H1 (cell line): ENCODE data around the gene NOX5. TPM values are rescaled to one million over a fixed set of nuclear protein-coding genes. Genes with fewer than 3 reads are reported as not detected.

Source experiments
- CTCF ChIA-PET: fragments of 300-600 bp; sonication (Branson Sonifier 250); formaldehyde crosslinking; loops from one replicate; lab custom pipeline; 2021; ENCODE audit not compliant: partially characterized antibody; lab: Charles Lee
- POLR2A ChIA-PET: fragments of 300-600 bp; sonication (Branson Sonifier 250); formaldehyde crosslinking; loops from one replicate; lab custom pipeline; 2021; ENCODE audit warnings: inconsistent platforms; ENCODE audit not compliant: partially characterized antibody; lab: Charles Lee
- DNase-seq, 2 experiments: peaks; one replicate each; pipeline versions ENCODE4 v3.0.0 to v3.0.0-alpha.2; 2010 to 2022; ENCODE audit warnings: low spot score in 2 of 2, low read depth in 1 of 2, mixed read lengths in 1 of 2
- FAIRE-seq: peaks from 2 replicates; lab custom pipeline; 2011; peaks lifted over from hg19 to GRCh38; lab: Jason Lieb, UNC
- H2AFZ ChIP-seq: 2 replicates; pipeline ENCODE4 v1.8.1; 2012; ENCODE audit warnings: low read length, inconsistent platforms
- H2AK5ac ChIP-seq: 2 replicates; pipeline ENCODE4 v1.6.1; 2013; ENCODE audit warnings: low read depth, low read length
- H2BK120ac ChIP-seq: replicated peaks from 2 replicates; pipeline ENCODE3; 2013; ENCODE audit warnings: low read depth, low read length, inconsistent platforms
- H2BK12ac ChIP-seq: 2 replicates; pipeline ENCODE4 v1.6.1; 2013; ENCODE audit warnings: low read depth, low read length
- H2BK15ac ChIP-seq: 2 replicates; pipeline ENCODE4 v1.6.1; 2013; ENCODE audit warnings: low read length
- H2BK20ac ChIP-seq: 2 replicates; pipeline ENCODE4 v1.6.1; 2013; ENCODE audit warnings: low read length
- H2BK5ac ChIP-seq: 2 replicates; pipeline ENCODE4 v1.6.1; 2013; ENCODE audit warnings: low read depth, low read length
- H3K14ac ChIP-seq: 2 replicates; pipeline ENCODE4 v1.6.1; 2013; ENCODE audit warnings: inconsistent platforms; ENCODE audit not compliant: insufficient read length
- H3K18ac ChIP-seq: 2 replicates; pipeline ENCODE4 v1.6.1; 2013; ENCODE audit warnings: low read length; ENCODE audit errors: extremely low read depth
- H3K23ac ChIP-seq: 2 replicates; pipeline ENCODE4 v1.6.1; 2013; ENCODE audit warnings: inconsistent platforms; ENCODE audit not compliant: insufficient read length
- H3K23me2 ChIP-seq: 2 replicates; pipeline ENCODE4 v1.6.1; 2013; ENCODE audit warnings: low read depth, low read length
- H3K27ac ChIP-seq: 2 replicates; pipeline ENCODE4 v1.6.1; 2011; ENCODE audit warnings: low read depth, low read length, inconsistent platforms
- H3K27me3 ChIP-seq, 4 experiments: replicated peaks in 1 of 4; 1 replicate in 1 of 4; 2 replicates in 3 of 4; pipeline versions ENCODE4 v1.6.1 to v1.8.1; 2011 to 2013; ENCODE audit warnings: low read length in 3 of 4, mild to moderate bottlenecking in 3 of 4, inconsistent platforms in 2 of 4, mixed read lengths in 2 of 4, moderate library complexity in 1 of 4; ENCODE audit not compliant: control insufficient read depth in 3 of 4, insufficient read depth in 3 of 4; ENCODE audit errors: extremely low read depth in 1 of 4
- H3K36me3 ChIP-seq, 4 experiments: 2 replicates each; pipeline versions ENCODE4 v1.6.1 to v1.8.1; 2011 to 2013; ENCODE audit warnings: mild to moderate bottlenecking in 4 of 4, low read length in 3 of 4, moderate library complexity in 2 of 4, control low read depth in 1 of 4, inconsistent platforms in 1 of 4; ENCODE audit not compliant: insufficient read depth in 4 of 4, control insufficient read depth in 2 of 4
- H3K4ac ChIP-seq: replicated peaks from 2 replicates; pipeline ENCODE3; 2013; ENCODE audit warnings: low read length, low read depth, mixed read lengths, inconsistent platforms; ENCODE audit not compliant: insufficient read length
- H3K4me1 ChIP-seq, 4 experiments: replicated peaks in 1 of 4; 1 replicate in 1 of 4; 2 replicates in 3 of 4; pipeline versions ENCODE4 v1.6.1 to v1.8.1; 2011 to 2013; ENCODE audit warnings: low read length in 3 of 4, inconsistent platforms in 2 of 4, mixed read lengths in 1 of 4; ENCODE audit not compliant: insufficient read depth in 4 of 4, control insufficient read depth in 3 of 4
- H3K4me2 ChIP-seq, 2 experiments: 2 replicates each; pipeline versions ENCODE4 v1.6.1 to v1.8.1; 2011 to 2013; ENCODE audit warnings: low read depth in 2 of 2, low read length in 2 of 2, control low read depth in 1 of 2, inconsistent platforms in 1 of 2, mild to moderate bottlenecking in 1 of 2; ENCODE audit not compliant: insufficient read depth in 1 of 2
- H3K4me3 ChIP-seq, 4 experiments: fragments of 200-600, 300-600 bp in 1 of 4; sonication (generic), shearing (Covaris generic), sonication (Bioruptor Twin) in 1 of 4; 2 replicates each; pipeline versions ENCODE4 v1.5.1 to v1.8.1; 2011 to 2016; ENCODE audit warnings: low read length in 4 of 4, low read depth in 3 of 4, control low read depth in 2 of 4, inconsistent platforms in 2 of 4, mild to moderate bottlenecking in 2 of 4, mixed read lengths in 1 of 4, moderate library complexity in 1 of 4; ENCODE audit not compliant: insufficient read depth in 2 of 4; ENCODE audit errors: extremely low read depth in 1 of 4
- H3K56ac ChIP-seq: replicated peaks from 2 replicates; pipeline ENCODE3; 2013; ENCODE audit warnings: low read depth, mild to moderate bottlenecking, mixed read lengths, low read length, inconsistent platforms; ENCODE audit not compliant: insufficient read length
- H3K79me1 ChIP-seq: 2 replicates; pipeline ENCODE4 v1.6.1; 2013; ENCODE audit warnings: low read depth, low read length, control low read depth
- H3K79me2 ChIP-seq, 2 experiments: 2 replicates each; pipeline versions ENCODE4 v1.6.1 to v1.8.1; 2012 to 2013; ENCODE audit warnings: low read length in 2 of 2, mild to moderate bottlenecking in 2 of 2, inconsistent platforms in 1 of 2; ENCODE audit not compliant: insufficient read depth in 2 of 2, control insufficient read depth in 1 of 2
- H3K9ac ChIP-seq, 4 experiments: replicated peaks in 1 of 4; 1 replicate in 1 of 4; 2 replicates in 3 of 4; pipeline versions ENCODE4 v1.6.1 to v1.8.1; 2011 to 2013; ENCODE audit warnings: low read depth in 3 of 4, low read length in 3 of 4, control low read depth in 2 of 4, mild to moderate bottlenecking in 2 of 4, moderate library complexity in 2 of 4, inconsistent platforms in 1 of 4; ENCODE audit errors: extremely low read depth in 1 of 4
- H3K9me3 ChIP-seq, 2 experiments: 2 replicates each; pipeline versions ENCODE4 v1.6.1 to v1.8.1; 2012 to 2013; ENCODE audit warnings: mild to moderate bottlenecking in 2 of 2, moderate library complexity in 2 of 2, control low read depth in 1 of 2, inconsistent platforms in 1 of 2, low read depth in 1 of 2, low read length in 1 of 2, mixed read lengths in 1 of 2; ENCODE audit not compliant: insufficient read depth in 2 of 2
- H4K20me1 ChIP-seq, 2 experiments: replicated peaks in 1 of 2; 2 replicates each; pipeline versions ENCODE3 to v1.8.1; 2011 to 2013; ENCODE audit warnings: inconsistent platforms in 2 of 2, low read length in 2 of 2, mild to moderate bottlenecking in 1 of 2; ENCODE audit not compliant: insufficient read depth in 2 of 2, control insufficient read depth in 1 of 2
- H4K5ac ChIP-seq: 2 replicates; pipeline ENCODE4 v1.6.1; 2013; ENCODE audit warnings: low read length, low read depth, mixed read lengths, inconsistent platforms; ENCODE audit not compliant: insufficient read length
- H4K8ac ChIP-seq: 2 replicates; pipeline ENCODE4 v1.8.0; 2013; ENCODE audit warnings: mild to moderate bottlenecking, moderate library complexity, low read length, inconsistent platforms; ENCODE audit not compliant: insufficient read depth; ENCODE audit errors: extremely low read depth
- H4K91ac ChIP-seq: replicated peaks from 2 replicates; pipeline ENCODE3; 2013; ENCODE audit warnings: low read length, mixed read lengths, inconsistent platforms; ENCODE audit not compliant: insufficient read length
- HDAC2 ChIP-seq, 2 experiments: fragments of 300-600 bp in 1 of 2; sonication (generic) in 1 of 2; IDR thresholded peaks; 2 replicates each; pipeline ENCODE4 v1.6.1; 2011 to 2012; ENCODE audit warnings: low read depth in 2 of 2, low read length in 2 of 2, mild to moderate bottlenecking in 2 of 2, moderate library complexity in 2 of 2, borderline replicate concordance in 1 of 2, inconsistent platforms in 1 of 2
- JUND ChIP-seq: IDR thresholded peaks from 2 replicates; pipeline ENCODE4 v1.6.1; 2011; ENCODE audit warnings: mild to moderate bottlenecking, improper control_type of control experiment, low read length
- KDM5A ChIP-seq: fragments of 200-600 bp; IDR thresholded peaks from 2 replicates; pipeline ENCODE4 v1.7.1; 2012; ENCODE audit warnings: mild to moderate bottlenecking, low read length, inconsistent platforms, mixed read lengths
- POLR2A ChIP-seq, 2 experiments: IDR thresholded peaks; 1 replicate in 1 of 2; 2 replicates in 1 of 2; pipeline ENCODE4 v1.6.1; 2011; ENCODE audit warnings: low read depth in 2 of 2, low read length in 2 of 2, mild to moderate bottlenecking in 2 of 2; ENCODE audit errors: control extremely low read depth in 1 of 2
- POU5F1 ChIP-seq: IDR thresholded peaks from 2 replicates; pipeline ENCODE4 v1.6.1; 2011; ENCODE audit warnings: low read depth, mild to moderate bottlenecking, low read length, moderate library complexity
- SAP30 ChIP-seq: fragments of 300-600 bp; sonication (generic); IDR thresholded peaks from 2 replicates; pipeline ENCODE4 v1.7.1; 2012; ENCODE audit warnings: low read length, moderate library complexity, mild to moderate bottlenecking, inconsistent platforms; ENCODE audit not compliant: insufficient read depth, insufficient replicate concordance
- SP4 ChIP-seq: IDR thresholded peaks from 2 replicates; pipeline ENCODE4 v1.6.1; 2012; ENCODE audit warnings: low read length, inconsistent platforms
- TAF1 ChIP-seq: IDR thresholded peaks from 2 replicates; pipeline ENCODE4 v1.6.1; 2011; ENCODE audit warnings: mild to moderate bottlenecking, low read depth, low read length
- WGBS, 2 experiments: shearing (Covaris generic) in 1 of 2; methylation state at CpG; one replicate each; pipeline versions ENCODE4 v1.1.6 to v1.1.7; 2013 to 2015; ENCODE audit warnings: low lambda C conversion rate in 2 of 2, mixed read lengths in 2 of 2, inconsistent platforms in 1 of 2, low coverage in 1 of 2, missing lambda C conversion rate in 1 of 2; ENCODE audit not compliant: insufficient replicate concordance in 2 of 2, insufficient coverage in 1 of 2, insufficient read length in 1 of 2; ENCODE audit errors: extremely low coverage in 1 of 2, missing lambda C conversion rate in 1 of 2; 5-methylcytosine and 5-hydroxymethylcytosine counted together
- polyA plus RNA-seq, 7 experiments: library from polyadenylated mRNA; depleted of rRNA in 3 of 7; stranded (reverse) in 5 of 7; unstranded in 2 of 7; fragments of >200 nt in 5 of 7; fragments of 200-250 nt in 2 of 7; gene quantifications; 1 replicate in 5 of 7; 2 replicates in 1 of 7; 4 replicates in 1 of 7; pipeline versions ENCODE4 v1.2.1 to v1.2.3, GENCODE V29; 2011 to 2013; ENCODE audit warnings: missing spikeins in 2 of 7, mixed read lengths in 2 of 7
- total RNA-seq: library from RNA; stranded (reverse); fragmentation: NEBNext Ultra II Directional; extraction: Animal tissue kit (Norgen Biotek cat#: 25700); gene quantifications from 2 replicates; pipeline ENCODE4 v1.2.1, GENCODE V29; 2021

Gene NOX5
- total and polyA plus RNA-seq, 2 of the 8 experiments (the other 6 are each of a cell fraction or from before 2014, with no cell fraction given), result under 0.01 TPM; not detected in 1

GRCh38 chr15:69018951-69019350 is 4.5 kb downstream of the NOX5 start:
- Histone ChIP-seq H3K4ac (no peak overlapping the region), H3K27ac (no peak overlapping the region), H2AK5ac (no peak overlapping the region), H2AFZ (no peak overlapping the region), H3K14ac (no peak overlapping the region), H3K18ac (no peak overlapping the region), H3K79me1 (no peaks in the 10 kb centered on the region), H3K23me2 (no peaks in the 10 kb centered on the region), H4K20me1 (no peaks in the 10 kb centered on the region), H3K79me2 (no peaks in the 10 kb centered on the region), H4K8ac (no peak overlapping the region), H2BK20ac (no peak overlapping the region), H3K4me3 (no peak overlapping the region), H3K56ac (no peak overlapping the region), H3K23ac (no peak overlapping the region), H3K36me3 (no peaks in the 10 kb centered on the region), H4K5ac (no peak overlapping the region), H4K91ac (no peak overlapping the region), H2BK15ac (no peak overlapping the region), H2BK12ac (no peak overlapping the region), H2BK120ac (no peak overlapping the region), H3K9ac (no peak overlapping the region), H3K27me3 (no peaks in the 10 kb centered on the region; a peak in 1 of 7 replicates), H3K4me2 (no peak overlapping the region), H2BK5ac (no peak overlapping the region), H3K9me3 (no peaks in the 10 kb centered on the region), H3K4me1 (0 out of 7 replicates have a peak, but pooled peaks cover 0 to 3% (median 0%) of the 10 kb centered on the region in 4 experiments)
- DNase-seq (no peak), FAIRE-seq (no peak)
- 95% methylated on average over 6 of the region's 6 CpGs; no CpG with 5 or more reads in 1 of the 2 experiments for WGBS, 2 experiments
- ChIA-PET CTCF (interaction anchor here (0.9 to 2.1 kb wide), 5 partner anchors 12 to 44 kb away, joined by 3 to 6 read pairs (median 3); no protein-coding TSS in a partner anchor), POLR2A (interaction anchor here (0.9 kb wide), 1 partner anchor 434 kb away, joined by 4 read pairs; the partner anchor contains the start of gene RPLP1)
- TF ChIP-seq JUND (no peak), HDAC2 (IDR thresholded peaks at IDR 0.05; ENCODE audit: borderline replicate concordance in 1 of 2, low read depth in 2 of 2, low read length in 2 of 2) (no peak), SP4 (no peak), POLR2A (IDR thresholded peaks at IDR 0.05; ENCODE audit: control extremely low read depth in 1 of 2, low read depth in 2 of 2, low read length in 2 of 2) (no peak), SAP30 (no peak), POU5F1 (no peak), KDM5A (no peak), TAF1 (no peak)
